Prostate gland (tissue), 2 donors: ENCODE measurements around the gene RDM1.

Source experiments
- CTCF ChIP-seq, 4 experiments: fragments of 200-600 bp in 2 of 4; fragments of 450-650 bp in 2 of 4; sonication (generic) in 2 of 4; IDR thresholded peaks; 1 replicate in 3 of 4; 2 replicates in 1 of 4; pipeline ENCODE4 v1.5.1; 2016 to 2019; ENCODE audit warnings: antibody characterized with exemption in 4 of 4, mild to moderate bottlenecking in 2 of 4, moderate library complexity in 2 of 4
- POLR2A ChIP-seq: fragments of 450-650 bp; IDR thresholded peaks from one replicate; pipeline ENCODE4 v1.6.1; 2016; ENCODE audit warnings: antibody characterized with exemption, mild to moderate bottlenecking
- POLR2AphosphoS5 ChIP-seq: sonication (generic); formaldehyde crosslinking; IDR thresholded peaks from one replicate; pipeline ENCODE4 v1.6.1; 2017; ENCODE audit warnings: antibody characterized with exemption

- no peak for TF ChIP-seq POLR2A
- no peak for TF ChIP-seq CTCF (IDR thresholded peaks at IDR 0.05)
- TF ChIP-seq POLR2AphosphoS5, result no peak
Observed at GRCh38 chr17:35972945-35973332, 42.4 kb upstream of the RDM1 start.
